Kidney epithelial cell (primary cell): ENCODE data around the gene CXorf58. TPM values are rescaled to one million over a fixed set of nuclear protein-coding genes. Genes with fewer than 3 reads are reported as not detected.

Experiments
- DNase-seq: peaks from one replicate; pipeline ENCODE4 v3.0.0-alpha.2; 2010; ENCODE audit warnings: low read depth
- H3K27me3 ChIP-seq: 2 replicates; pipeline ENCODE4 v1.6.0; 2011; ENCODE audit warnings: low read length; ENCODE audit not compliant: control insufficient read depth, insufficient read depth
- H3K36me3 ChIP-seq: 2 replicates; pipeline ENCODE4 v1.5.1; 2011; ENCODE audit warnings: low read length; ENCODE audit not compliant: control insufficient read depth, insufficient read depth
- H3K4me3 ChIP-seq: 2 replicates; pipeline ENCODE4 v1.5.1; 2011; ENCODE audit warnings: low read depth, mild to moderate bottlenecking, control low read depth, low read length
- CTCF ChIP-seq: IDR thresholded peaks from 2 replicates; pipeline ENCODE4 v1.5.1; 2011; ENCODE audit warnings: mild to moderate bottlenecking, moderate library complexity, low read length, control low read depth, inconsistent platforms; ENCODE audit not compliant: insufficient read depth, poor library complexity, severe bottlenecking
- total RNA-seq: library from RNA; depleted of rRNA; stranded (reverse); fragments of >200 nt; gene quantifications from 2 replicates; pipeline ENCODE4 v1.2.3, GENCODE V29; 2015

The CXorf58 gene
- total RNA-seq, 1 donor from 2014 or later: not detected

- H3K27me3 ChIP-seq: no peaks in the 10 kb centered on the region
- H3K4me3 ChIP-seq: no peak overlapping the region
- H3K36me3 ChIP-seq: no peaks in the 10 kb centered on the region
- TF ChIP-seq CTCF: no peak
- DNase-seq: no peak
These were observed 9.3 kb upstream of the CXorf58 start for GRCh38 chrX:23898412-23898959.

- DNase-seq: no peak
- no peak for TF ChIP-seq CTCF
These were observed 7.5 kb upstream of the CXorf58 start for GRCh38 chrX:23900220-23900797.

GRCh38 chrX:23901060-23901459 lies 6.7 kb upstream of the CXorf58 start:
- peak; percentile 78 for DNase-seq
- H3K36me3 ChIP-seq: no peaks in the 10 kb centered on the region
- no peak for TF ChIP-seq CTCF
- no peaks in the 10 kb centered on the region for H3K27me3 ChIP-seq
- H3K4me3 ChIP-seq: no peak overlapping the region

More at GRCh38 chrX:23900220-23900797, 7.5 kb upstream of the CXorf58 start:
- H3K27me3 ChIP-seq: no peaks in the 10 kb centered on the region
- no peaks in the 10 kb centered on the region for H3K36me3 ChIP-seq
- no peak overlapping the region for H3K4me3 ChIP-seq

GRCh38 chrX:23901805-23902204 lies 6.0 kb upstream of the CXorf58 start:
- Histone ChIP-seq H3K27me3 (no peaks in the 10 kb centered on the region), H3K36me3 (no peaks in the 10 kb centered on the region), H3K4me3 (no peak overlapping the region)
- DNase-seq: peak; percentile 42
- TF ChIP-seq CTCF: peak; percentile 53

GRCh38 chrX:23902419-23902818 lies 5.4 kb upstream of the CXorf58 start:
- no peak overlapping the region for H3K4me3 ChIP-seq
- no peak for DNase-seq

More at GRCh38 chrX:23902419-23902818, 5.4 kb upstream of the CXorf58 start:
- peak; percentile 39 for TF ChIP-seq CTCF
- no peaks in the 10 kb centered on the region for H3K36me3 ChIP-seq
- no peaks in the 10 kb centered on the region for H3K27me3 ChIP-seq
